ENCODE data around the gene HS6ST2. TPM values are rescaled to one million over a fixed set of nuclear protein-coding genes. Genes with fewer than 3 reads are reported as not detected.

The HS6ST2 gene
- total RNA-seq, result under 1 TPM; under 0.01 to 0.66 (median 0.46) TPM

DNA sequence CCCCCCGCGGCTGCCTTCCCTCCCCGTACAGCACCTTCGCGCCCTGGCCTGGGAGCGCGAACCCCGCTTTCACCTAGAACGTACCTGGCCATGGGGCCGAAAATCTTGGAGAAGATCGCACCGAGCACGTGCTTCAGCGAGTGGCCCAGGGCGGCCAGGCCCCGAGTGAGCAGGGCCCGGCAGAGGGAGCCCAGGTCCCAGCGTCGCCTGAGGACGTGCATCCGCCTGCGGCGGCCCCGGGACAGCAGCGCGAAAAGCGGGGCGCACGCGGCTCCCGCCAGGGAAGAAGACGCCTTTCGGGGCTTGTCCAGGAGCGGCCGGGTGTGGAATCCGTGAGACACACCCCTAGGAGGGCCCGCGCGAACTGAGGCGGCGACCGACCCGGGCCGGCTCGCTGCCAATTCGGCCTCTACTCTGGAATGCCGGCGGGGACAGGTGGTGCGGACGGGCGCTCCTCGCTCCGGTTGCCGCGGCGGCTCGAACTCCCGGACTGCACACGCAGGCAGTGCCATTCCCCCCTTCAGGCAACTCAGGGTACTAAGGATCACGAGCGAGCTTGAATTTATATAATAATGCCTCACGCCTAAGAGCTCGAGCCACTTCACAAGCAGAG is at the start of gene HS6ST2:
Gene HS6ST2 (minus strand): TSS at position 539 of the 613 bp plus-strand sequence.
- peak within 1 kb of the TSS; percentile 24 to 61 (median 38) for H3K4me3 ChIP-seq
- TF ChIP-seq POLR2A (IDR thresholded peaks at IDR 0.05) (no peak), EP300 (IDR thresholded peaks at IDR 0.05) (no peak)
- TF ChIP-seq, protein P1, sequence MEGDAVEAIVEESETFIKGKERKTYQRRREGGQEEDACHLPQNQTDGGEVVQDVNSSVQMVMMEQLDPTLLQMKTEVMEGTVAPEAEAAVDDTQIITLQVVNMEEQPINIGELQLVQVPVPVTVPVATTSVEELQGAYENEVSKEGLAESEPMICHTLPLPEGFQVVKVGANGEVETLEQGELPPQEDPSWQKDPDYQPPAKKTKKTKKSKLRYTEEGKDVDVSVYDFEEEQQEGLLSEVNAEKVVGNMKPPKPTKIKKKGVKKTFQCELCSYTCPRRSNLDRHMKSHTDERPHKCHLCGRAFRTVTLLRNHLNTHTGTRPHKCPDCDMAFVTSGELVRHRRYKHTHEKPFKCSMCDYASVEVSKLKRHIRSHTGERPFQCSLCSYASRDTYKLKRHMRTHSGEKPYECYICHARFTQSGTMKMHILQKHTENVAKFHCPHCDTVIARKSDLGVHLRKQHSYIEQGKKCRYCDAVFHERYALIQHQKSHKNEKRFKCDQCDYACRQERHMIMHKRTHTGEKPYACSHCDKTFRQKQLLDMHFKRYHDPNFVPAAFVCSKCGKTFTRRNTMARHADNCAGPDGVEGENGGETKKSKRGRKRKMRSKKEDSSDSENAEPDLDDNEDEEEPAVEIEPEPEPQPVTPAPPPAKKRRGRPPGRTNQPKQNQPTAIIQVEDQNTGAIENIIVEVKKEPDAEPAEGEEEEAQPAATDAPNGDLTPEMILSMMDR (IDR thresholded peaks at IDR 0.05), result no peak
- DNase-seq (ENCODE audit: low spot score in 2 of 2), result no peak

GRCh38 chrX:133007458-133007857 is 49.0 kb upstream of the HS6ST2 start:
- no peak for DNase-seq (ENCODE audit: low spot score in 2 of 2)
- no peaks in the 10 kb centered on the region for H3K36me3 ChIP-seq
- H3K9me3 ChIP-seq, result no peaks in the 10 kb centered on the region
- no peaks in the 10 kb centered on the region for H3K4me1 ChIP-seq
- TF ChIP-seq, protein P1 (IDR thresholded peaks at IDR 0.05), result no peak
- no peak for TF ChIP-seq POLR2A (IDR thresholded peaks at IDR 0.05)
- no peak for TF ChIP-seq EP300 (IDR thresholded peaks at IDR 0.05)
- H3K27ac ChIP-seq, result no peak overlapping the region
- WGBS, 2 donors, result 77 to 81% methylated on average over 3 of the region's 3 CpGs
- no peaks in the 10 kb centered on the region for H3K27me3 ChIP-seq
- H3K4me3 ChIP-seq, result no peak overlapping the region

More for the DNA sequence above, at the start of gene HS6ST2:
- no peak within 1 kb of the TSS for H3K27ac ChIP-seq
- H3K36me3 ChIP-seq, result no peaks in the 10 kb centered on the region
- H3K9me3 ChIP-seq, result no peaks in the 10 kb centered on the region
- H3K27me3 ChIP-seq, result peaks cover 0 to 59% of the 10 kb centered on the region in 2 donors
- 17 to 47% methylated on average over 2 to 47 of the region's 63 CpGs for WGBS, 2 donors
- peaks cover 0 to 24% (median 4%) of the 10 kb centered on the region in 4 donors for H3K4me1 ChIP-seq

- 86 to 100% methylated on average over 1 of the region's 1 CpG for WGBS, 2 donors
- no peak for TF ChIP-seq EP300 (IDR thresholded peaks at IDR 0.05)
- TF ChIP-seq, protein P1 (IDR thresholded peaks at IDR 0.05), result no peak
- TF ChIP-seq POLR2A (IDR thresholded peaks at IDR 0.05), result no peak
Observed at GRCh38 chrX:133005616-133006015, 47.2 kb upstream of the HS6ST2 start.

GRCh38 chrX:133005042-133005441 is 46.6 kb upstream of the HS6ST2 start:
- TF ChIP-seq, protein P1 (IDR thresholded peaks at IDR 0.05), result peak; percentile 27 to 59 (median 40)
- TF ChIP-seq EP300 (IDR thresholded peaks at IDR 0.05), result no peak
- H3K4me3 ChIP-seq, result no peak overlapping the region
- no peak overlapping the region for H3K27ac ChIP-seq
- no peaks in the 10 kb centered on the region for H3K4me1 ChIP-seq
- no peaks in the 10 kb centered on the region for H3K9me3 ChIP-seq
- no peaks in the 10 kb centered on the region for H3K36me3 ChIP-seq
- H3K27me3 ChIP-seq, result peaks cover 0 to 5% of the 10 kb centered on the region in 2 donors
- WGBS, 2 donors, result 19 to 20% methylated on average over 2 of the region's 2 CpGs
- no peak for DNase-seq (ENCODE audit: low spot score in 2 of 2)

More at GRCh38 chrX:133005616-133006015, 47.2 kb upstream of the HS6ST2 start:
- no peaks in the 10 kb centered on the region for H3K36me3 ChIP-seq
- H3K4me1 ChIP-seq, result no peaks in the 10 kb centered on the region
- no peaks in the 10 kb centered on the region for H3K9me3 ChIP-seq
- H3K27ac ChIP-seq, result no peak overlapping the region
- H3K27me3 ChIP-seq, result peaks cover 0 to 5% of the 10 kb centered on the region in 2 donors
- no peak for DNase-seq (ENCODE audit: low spot score in 2 of 2)
- H3K4me3 ChIP-seq, result no peak overlapping the region

GRCh38 chrX:132999209-132999608 is 40.8 kb upstream of the HS6ST2 start:
- Histone ChIP-seq H3K9me3 (no peaks in the 10 kb centered on the region), H3K27me3 (peaks cover 0 to 5% of the 10 kb centered on the region in 2 donors), H3K27ac (no peak overlapping the region), H3K4me1 (no peaks in the 10 kb centered on the region), H3K4me3 (no peak overlapping the region), H3K36me3 (no peaks in the 10 kb centered on the region)
- TF ChIP-seq, protein P1 (IDR thresholded peaks at IDR 0.05), result no peak
- no peak for TF ChIP-seq POLR2A (IDR thresholded peaks at IDR 0.05)
- TF ChIP-seq EP300 (IDR thresholded peaks at IDR 0.05), result no peak
- 14 to 57% methylated on average over 1 of the region's 1 CpG for WGBS, 2 donors
- no peak for DNase-seq (ENCODE audit: low spot score in 2 of 2)

Measured in tibial nerve (tissue), 4 donors.